Neural cell (in vitro differentiated cells): ENCODE data around the gene NCAPD3.

Experiments used
- POLR2AphosphoS5 ChIP-seq: IDR thresholded peaks from 2 replicates; pipeline ENCODE4 v1.6.1; 2012
- TF ChIP-seq, protein P1 (sequence below): fragments of 450-650 bp; IDR thresholded peaks from 2 replicates; pipeline ENCODE4 v1.5.1; 2014; ENCODE audit warnings: antibody characterized with exemption, mild to moderate bottlenecking, moderate library complexity; ENCODE audit not compliant: poor library complexity, severe bottlenecking

DNA sequence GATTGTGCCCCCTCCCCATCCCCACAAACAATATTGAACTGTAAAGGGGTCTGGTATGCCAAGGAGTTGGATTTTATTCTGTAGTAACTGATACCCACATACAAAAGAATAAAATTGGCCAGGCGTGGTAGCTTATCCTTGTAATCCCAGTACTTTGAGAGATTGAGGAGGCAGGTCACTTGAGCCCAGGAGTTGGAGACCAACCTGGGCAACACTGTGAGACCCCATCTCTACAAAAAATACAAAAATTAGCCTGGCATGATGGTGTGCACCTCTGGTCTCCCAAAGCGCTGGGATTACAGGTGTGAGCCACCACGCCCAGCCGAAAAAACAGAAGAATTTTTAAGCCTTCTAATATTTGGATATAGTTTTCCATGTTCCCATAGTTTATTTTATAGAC, 48.2 kb upstream of the NCAPD3 start:
- TF ChIP-seq POLR2AphosphoS5 = no peak
- TF ChIP-seq, protein P1, sequence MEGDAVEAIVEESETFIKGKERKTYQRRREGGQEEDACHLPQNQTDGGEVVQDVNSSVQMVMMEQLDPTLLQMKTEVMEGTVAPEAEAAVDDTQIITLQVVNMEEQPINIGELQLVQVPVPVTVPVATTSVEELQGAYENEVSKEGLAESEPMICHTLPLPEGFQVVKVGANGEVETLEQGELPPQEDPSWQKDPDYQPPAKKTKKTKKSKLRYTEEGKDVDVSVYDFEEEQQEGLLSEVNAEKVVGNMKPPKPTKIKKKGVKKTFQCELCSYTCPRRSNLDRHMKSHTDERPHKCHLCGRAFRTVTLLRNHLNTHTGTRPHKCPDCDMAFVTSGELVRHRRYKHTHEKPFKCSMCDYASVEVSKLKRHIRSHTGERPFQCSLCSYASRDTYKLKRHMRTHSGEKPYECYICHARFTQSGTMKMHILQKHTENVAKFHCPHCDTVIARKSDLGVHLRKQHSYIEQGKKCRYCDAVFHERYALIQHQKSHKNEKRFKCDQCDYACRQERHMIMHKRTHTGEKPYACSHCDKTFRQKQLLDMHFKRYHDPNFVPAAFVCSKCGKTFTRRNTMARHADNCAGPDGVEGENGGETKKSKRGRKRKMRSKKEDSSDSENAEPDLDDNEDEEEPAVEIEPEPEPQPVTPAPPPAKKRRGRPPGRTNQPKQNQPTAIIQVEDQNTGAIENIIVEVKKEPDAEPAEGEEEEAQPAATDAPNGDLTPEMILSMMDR = no peak
